ENCODE measurements around the gene TSPAN2. TPM values are rescaled to one million over a fixed set of nuclear protein-coding genes. Genes with fewer than 3 reads are reported as not detected.

Gene TSPAN2
- total RNA-seq, 2 donors from 2014 or later, result 7.1 to 10.7 TPM

- Histone ChIP-seq H3K36me3 (ENCODE audit: control insufficient read depth, insufficient read depth, low read length) (no peaks in the 10 kb centered on the region), H3K9ac (ENCODE audit: extremely low read depth, low read length, poor library complexity, severe bottlenecking) (no peak overlapping the region), H3K27ac (ENCODE audit: low read depth, low read length) (no peak overlapping the region), H3K4me1 (ENCODE audit: control insufficient read depth, insufficient read depth, low read length) (no peaks in the 10 kb centered on the region), H3K4me3 (ENCODE audit: low read length) (no peak overlapping the region), H3K9me3 (ENCODE audit: control insufficient read depth, low read length) (peaks cover 6% of the 10 kb centered on the region), H3K27me3 (ENCODE audit: control insufficient read depth, insufficient read depth, low read length, poor library complexity, severe bottlenecking) (no peaks in the 10 kb centered on the region)
- no peak overlapping the region for H3K27ac Mint-ChIP-seq
- H3K36me3 Mint-ChIP-seq (ENCODE audit: low read depth), result no peaks in the 10 kb centered on the region
- 79 to 80% methylated on average over 1 of the region's 1 CpG for WGBS, 2 experiments (ENCODE audit: insufficient coverage in 1 of 2, insufficient read length in 1 of 2)
- H3K4me3 Mint-ChIP-seq, result no peak overlapping the region
- no peaks in the 10 kb centered on the region for H3K27me3 Mint-ChIP-seq (ENCODE audit: insufficient read depth)
- H3K4me1 Mint-ChIP-seq, result no peaks in the 10 kb centered on the region
- no peak for TF ChIP-seq CTCF (conservative IDR thresholded peaks at IDR 0.05)
- DNase-seq, result no peak
- H3K9me3 Mint-ChIP-seq, result peaks cover 8% of the 10 kb centered on the region
These were observed 76.9 kb downstream of the TSPAN2 start for GRCh38 chr1:115012434-115012833.

GRCh38 chr1:115012006-115012405 lies 77.3 kb downstream of the TSPAN2 start:
- DNase-seq, result no peak
- no peak overlapping the region for H3K27ac ChIP-seq (ENCODE audit: low read depth, low read length)
- WGBS, 2 experiments (ENCODE audit: insufficient coverage in 1 of 2, insufficient read length in 1 of 2), result 82 to 96% methylated on average over 1 of the region's 1 CpG
- Mint-ChIP-seq H3K27ac (no peak overlapping the region), H3K9me3 (peaks cover 8% of the 10 kb centered on the region), H3K4me1 (no peaks in the 10 kb centered on the region), H3K36me3 (ENCODE audit: low read depth) (no peaks in the 10 kb centered on the region), H3K27me3 (ENCODE audit: insufficient read depth) (no peaks in the 10 kb centered on the region), H3K4me3 (no peak overlapping the region)
- H3K4me1 ChIP-seq (ENCODE audit: control insufficient read depth, insufficient read depth, low read length), result no peaks in the 10 kb centered on the region
- no peak for TF ChIP-seq CTCF (conservative IDR thresholded peaks at IDR 0.05)
- no peaks in the 10 kb centered on the region for H3K27me3 ChIP-seq (ENCODE audit: control insufficient read depth, insufficient read depth, low read length, poor library complexity, severe bottlenecking)
- H3K9ac ChIP-seq (ENCODE audit: extremely low read depth, low read length, poor library complexity, severe bottlenecking), result no peak overlapping the region
- no peaks in the 10 kb centered on the region for H3K36me3 ChIP-seq (ENCODE audit: control insufficient read depth, insufficient read depth, low read length)
- peaks cover 6% of the 10 kb centered on the region for H3K9me3 ChIP-seq (ENCODE audit: control insufficient read depth, low read length)
- no peak overlapping the region for H3K4me3 ChIP-seq (ENCODE audit: low read length)

- Mint-ChIP-seq H3K4me3 (no peak overlapping the region), H3K27me3 (ENCODE audit: insufficient read depth) (peaks cover 4% of the 10 kb centered on the region)
These were observed 83.1 kb downstream of the TSPAN2 start for GRCh38 chr1:115006191-115006590.

More at GRCh38 chr1:115006191-115006590, 83.1 kb downstream of the TSPAN2 start:
- 88 to 100% methylated on average over 1 to 2 of the region's 2 CpGs for WGBS, 2 experiments (ENCODE audit: insufficient coverage in 1 of 2, insufficient read length in 1 of 2)
- Histone ChIP-seq H3K9ac (ENCODE audit: extremely low read depth, low read length, poor library complexity, severe bottlenecking) (no peak overlapping the region), H3K9me3 (ENCODE audit: control insufficient read depth, low read length) (no peaks in the 10 kb centered on the region), H3K27ac (ENCODE audit: low read depth, low read length) (no peak overlapping the region), H3K36me3 (ENCODE audit: control insufficient read depth, insufficient read depth, low read length) (no peaks in the 10 kb centered on the region), H3K4me1 (ENCODE audit: control insufficient read depth, insufficient read depth, low read length) (no peaks in the 10 kb centered on the region), H3K27me3 (ENCODE audit: control insufficient read depth, insufficient read depth, low read length, poor library complexity, severe bottlenecking) (no peaks in the 10 kb centered on the region), H3K4me3 (ENCODE audit: low read length) (no peak overlapping the region)
- Mint-ChIP-seq H3K36me3 (ENCODE audit: low read depth) (no peaks in the 10 kb centered on the region), H3K4me1 (no peaks in the 10 kb centered on the region), H3K27ac (no peak overlapping the region), H3K9me3 (peaks cover under 1% of the 10 kb centered on the region)
- TF ChIP-seq CTCF (conservative IDR thresholded peaks at IDR 0.05), result no peak
- no peak for DNase-seq

Other genes with a start within 250 kb of the TSPAN2 start
- gene SYCP1, start 234.6 kb downstream of the TSPAN2 start, total RNA-seq, result not detected
- not detected for gene TSHB, start 59.7 kb downstream of the TSPAN2 start, total RNA-seq
- under 1 TPM in 1 of 2 donors, not detected in 1; 0.26 TPM for gene NGF, start 248.7 kb upstream of the TSPAN2 start, total RNA-seq